ENCODE data around the gene TRIM8. TPM values are rescaled to one million over a fixed set of nuclear protein-coding genes. Genes with fewer than 3 reads are reported as not detected.

Gene TRIM8
- total and polyA plus RNA-seq, 2 donors (not counting 3 experiments of a cell fraction or from before 2014, with no cell fraction given) = 74.1 to 114 TPM

DNA sequence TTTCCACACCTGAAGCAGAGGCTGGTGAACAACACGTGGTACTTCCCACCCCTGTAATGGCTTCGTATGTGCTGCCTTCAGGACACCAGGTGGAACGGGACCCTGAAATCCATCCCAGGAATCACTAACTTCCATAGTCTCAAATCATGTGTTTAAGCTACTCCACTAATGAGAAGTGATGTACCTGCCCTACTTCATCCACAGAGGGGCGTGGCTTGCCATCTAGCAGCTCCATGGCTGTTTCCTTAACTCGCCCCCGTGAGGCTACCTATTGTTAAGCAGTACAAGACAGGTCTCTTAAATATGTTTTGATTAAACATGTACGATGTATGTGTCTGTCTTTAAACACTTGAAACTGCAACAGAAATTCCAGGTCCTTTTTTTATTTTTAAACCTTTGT, 38.1 kb downstream of the TRIM8 start:
- FAIRE-seq (no peak), DNase-seq (ENCODE audit: low read depth, low spot score) (no peak)
- dilution Hi-C loops (cut with MboI; ENCODE audit: extremely low pct_ligation_motif_present, low sequenced_read_pairs) (no loop called here), intact Hi-C loops (cut with micrococcal nuclease) (no loop called here)
- TF ChIP-seq GATA2 (IDR thresholded peaks at IDR 0.05; ENCODE audit: insufficient read depth, insufficient read length, low read depth, low read length) = no peak
- TF ChIP-seq, protein P1, sequence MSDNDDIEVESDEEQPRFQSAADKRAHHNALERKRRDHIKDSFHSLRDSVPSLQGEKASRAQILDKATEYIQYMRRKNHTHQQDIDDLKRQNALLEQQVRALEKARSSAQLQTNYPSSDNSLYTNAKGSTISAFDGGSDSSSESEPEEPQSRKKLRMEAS (IDR thresholded peaks at IDR 0.05; ENCODE audit: insufficient read depth, insufficient read length) = no peak
- TF ChIP-seq EZH2 (IDR thresholded peaks at IDR 0.05; ENCODE audit: borderline replicate concordance, low read depth, low read length, severe bottlenecking) = no peak
- no peak for TF ChIP-seq POLR2AphosphoS5 (IDR thresholded peaks at IDR 0.05; ENCODE audit: insufficient read depth, low read depth, low read length)
- no peak for TF ChIP-seq POLR2A (IDR thresholded peaks at IDR 0.05; ENCODE audit: low read depth, low read length)
- no peak for TF ChIP-seq FOS (IDR thresholded peaks at IDR 0.05; ENCODE audit: borderline replicate concordance, insufficient read depth, low read length)
- no peak for TF ChIP-seq MYC (IDR thresholded peaks at IDR 0.05; ENCODE audit: low read depth, low read length)
- no peak for TF ChIP-seq JUN (IDR thresholded peaks at IDR 0.05; ENCODE audit: borderline replicate concordance, insufficient read depth, insufficient read length, low read depth)
- TF ChIP-seq, protein P2, sequence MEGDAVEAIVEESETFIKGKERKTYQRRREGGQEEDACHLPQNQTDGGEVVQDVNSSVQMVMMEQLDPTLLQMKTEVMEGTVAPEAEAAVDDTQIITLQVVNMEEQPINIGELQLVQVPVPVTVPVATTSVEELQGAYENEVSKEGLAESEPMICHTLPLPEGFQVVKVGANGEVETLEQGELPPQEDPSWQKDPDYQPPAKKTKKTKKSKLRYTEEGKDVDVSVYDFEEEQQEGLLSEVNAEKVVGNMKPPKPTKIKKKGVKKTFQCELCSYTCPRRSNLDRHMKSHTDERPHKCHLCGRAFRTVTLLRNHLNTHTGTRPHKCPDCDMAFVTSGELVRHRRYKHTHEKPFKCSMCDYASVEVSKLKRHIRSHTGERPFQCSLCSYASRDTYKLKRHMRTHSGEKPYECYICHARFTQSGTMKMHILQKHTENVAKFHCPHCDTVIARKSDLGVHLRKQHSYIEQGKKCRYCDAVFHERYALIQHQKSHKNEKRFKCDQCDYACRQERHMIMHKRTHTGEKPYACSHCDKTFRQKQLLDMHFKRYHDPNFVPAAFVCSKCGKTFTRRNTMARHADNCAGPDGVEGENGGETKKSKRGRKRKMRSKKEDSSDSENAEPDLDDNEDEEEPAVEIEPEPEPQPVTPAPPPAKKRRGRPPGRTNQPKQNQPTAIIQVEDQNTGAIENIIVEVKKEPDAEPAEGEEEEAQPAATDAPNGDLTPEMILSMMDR (IDR thresholded peaks at IDR 0.05; ENCODE audit: extremely low read depth in 1 of 2, insufficient read depth in 1 of 2, low read depth in 1 of 2, low read length in 2 of 2) = no peak
- Histone ChIP-seq H3K4me3 (replicated peaks in 1 of 3; ENCODE audit: insufficient read depth in 1 of 3, low read depth in 1 of 3, low read length in 3 of 3) (no peak overlapping the region), H3K9me3 (replicated peaks; ENCODE audit: control insufficient read depth, insufficient read depth, low read length) (no peaks in the 10 kb centered on the region), H3K4me1 (ENCODE audit: control insufficient read depth, extremely low read depth, insufficient read depth, low read length) (no peaks in the 10 kb centered on the region), H3K4me2 (ENCODE audit: insufficient read depth, low read length) (no peak overlapping the region), H3K9me1 (replicated peaks; ENCODE audit: control insufficient read depth, extremely low read depth, insufficient read depth, low read length) (no peaks in the 10 kb centered on the region), H2AFZ (ENCODE audit: low read depth, low read length) (no peak overlapping the region), H3K79me2 (ENCODE audit: control insufficient read depth, insufficient read depth, low read length) (no peaks in the 10 kb centered on the region), H3K36me3 (ENCODE audit: control insufficient read depth in 2 of 2, extremely low read depth in 1 of 2, insufficient read depth in 2 of 2, low read length in 2 of 2) (peaks cover 0 to 5% of the 10 kb centered on the region in 2 experiments), H4K20me1 (replicated peaks; ENCODE audit: control insufficient read depth, extremely low read depth, insufficient read depth, low read length) (no peaks in the 10 kb centered on the region), H3K9ac (replicated peaks; ENCODE audit: extremely low read depth, insufficient read depth, low read length) (no peak overlapping the region), H3K27ac (ENCODE audit: insufficient read depth, low read depth, low read length) (no peak overlapping the region), H3K27me3 (ENCODE audit: control insufficient read depth in 2 of 2, insufficient read depth in 2 of 2, low read length in 2 of 2) (no peaks in the 10 kb centered on the region)
- no TSS peak for BruUV-seq (replicated peaks)
- POLR2A ChIA-PET = no interaction called here
- CTCF ChIA-PET = no interaction called here

Measured in endothelial cell of umbilical vein (primary cell).